HepG2 (cell line): ENCODE measurements around the gene SYNGR4. TPM values are rescaled to one million over a fixed set of nuclear protein-coding genes. Genes with fewer than 3 reads are reported as not detected.
A peak's percentile ranks its signal among the peaks of the same experiment; 100 is the strongest.

Experiments
- FOXK1 ChIP-seq: sonication (generic); formaldehyde crosslinking; IDR thresholded peaks from 2 replicates; pipeline ENCODE4 v1.4.0; 2020; ENCODE audit warnings: low read depth, missing genetic modification reagents, borderline replicate concordance
- JARID2 ChIP-seq: sonication (generic); formaldehyde crosslinking; IDR thresholded peaks from 2 replicates; pipeline ENCODE4 v1.8.1; 2023; ENCODE audit warnings: missing genetic modification reagents, inconsistent platforms; ENCODE audit not compliant: insufficient replicate concordance
- MXD4 ChIP-seq: IDR thresholded peaks from 2 replicates; pipeline ENCODE4 v1.6.1; 2016; ENCODE audit warnings: mild to moderate bottlenecking, missing biosample characterization, missing genetic modification reagents
- NCOA1 ChIP-seq: sonication (generic); formaldehyde crosslinking; IDR thresholded peaks from 2 replicates; pipeline ENCODE4 v1.9.0; 2021; ENCODE audit warnings: missing genetic modification reagents
- PHF20 ChIP-seq: sonication (generic); formaldehyde crosslinking; IDR thresholded peaks from 2 replicates; pipeline ENCODE4 v1.5.0; 2020; ENCODE audit warnings: mild to moderate bottlenecking, missing genetic modification reagents
- PRMT3 ChIP-seq: sonication (generic); formaldehyde crosslinking; IDR thresholded peaks from 2 replicates; pipeline ENCODE4 v1.8.1; 2022; ENCODE audit warnings: low read depth, mild to moderate bottlenecking, moderate library complexity, missing genetic modification reagents, borderline replicate concordance
- RAD51 ChIP-seq: fragments of 450-650 bp; IDR thresholded peaks from 2 replicates; pipeline ENCODE4 v1.6.1; 2016; ENCODE audit warnings: borderline replicate concordance
- SP4 ChIP-seq: sonication (generic); formaldehyde crosslinking; IDR thresholded peaks from 2 replicates; pipeline ENCODE4 v1.8.1; 2023; ENCODE audit warnings: mild to moderate bottlenecking, missing genetic modification reagents
- SP5 ChIP-seq: IDR thresholded peaks from 2 replicates; pipeline ENCODE4 v1.6.1; 2016; ENCODE audit warnings: low read depth, borderline replicate concordance
- ZFP36 ChIP-seq: fragments of 150-350 bp; IDR thresholded peaks from 2 replicates; pipeline ENCODE4 v1.6.1; 2018; ENCODE audit warnings: borderline replicate concordance, low read length, low read depth; ENCODE audit not compliant: partially characterized antibody
- ZFP36L2 ChIP-seq: sonication (generic); formaldehyde crosslinking; IDR thresholded peaks from 2 replicates; pipeline ENCODE4 v1.4.0; 2020; ENCODE audit warnings: missing genetic modification reagents
- ZNF20 ChIP-seq: sonication (generic); formaldehyde crosslinking; IDR thresholded peaks from 2 replicates; pipeline ENCODE4 v1.4.0; 2020; ENCODE audit warnings: mild to moderate bottlenecking, moderate library complexity, missing genetic modification reagents
- ZNF556 ChIP-seq: sonication (generic); formaldehyde crosslinking; IDR thresholded peaks from 2 replicates; pipeline ENCODE4 v1.4.0; 2020; ENCODE audit warnings: mild to moderate bottlenecking, missing genetic modification reagents, borderline replicate concordance
- ZNF629 ChIP-seq: sonication (generic); formaldehyde crosslinking; conservative IDR thresholded peaks from 2 replicates; pipeline ENCODE4 v1.5.0; 2020; ENCODE audit warnings: missing genetic modification reagents
- ZNF788 ChIP-seq: sonication (generic); formaldehyde crosslinking; IDR thresholded peaks from 2 replicates; pipeline ENCODE4 v1.5.0; 2020; ENCODE audit warnings: mild to moderate bottlenecking, missing genetic modification reagents, borderline replicate concordance
- ZNF790 ChIP-seq: sonication (generic); formaldehyde crosslinking; IDR thresholded peaks from 2 replicates; pipeline ENCODE4 v1.8.0; 2022; ENCODE audit warnings: missing genetic modification reagents, mild to moderate bottlenecking, borderline replicate concordance
- ZSCAN30 ChIP-seq: sonication (generic); formaldehyde crosslinking; IDR thresholded peaks from 2 replicates; pipeline ENCODE4 v1.5.0; 2020; ENCODE audit warnings: mild to moderate bottlenecking, missing genetic modification reagents
- polyA plus RNA-seq, 8 experiments: library from polyadenylated mRNA; depleted of rRNA in 3 of 8; stranded (reverse) in 7 of 8; unstranded in 1 of 8; fragments of >200 nt; fragmentation: Illumina TruSeq in 4 of 8; extraction: Trizol in 4 of 8; gene quantifications; 2 replicates each; pipeline versions ENCODE4 v1.2.1 to v1.2.3, GENCODE V29; 2011 to 2016; ENCODE audit warnings: low read depth in 4 of 8, missing spikeins in 1 of 8, mixed read lengths in 1 of 8; ENCODE audit not compliant: insufficient read depth in 1 of 8
- total RNA-seq, 5 experiments: library from RNA; depleted of rRNA; stranded (reverse); fragments of >200 nt; fragmentation: Illumina TruSeq; extraction: Trizol; gene quantifications; 2 replicates each; pipeline ENCODE4 v1.2.3, GENCODE V29; 2016; ENCODE audit warnings: low read depth in 1 of 5
- TF ChIP-seq, protein P1 (sequence below): IDR thresholded peaks from 2 replicates; pipeline ENCODE4 v1.6.1; 2016; ENCODE audit warnings: control low read depth
- TF ChIP-seq, protein P2 (sequence below): sonication (generic); formaldehyde crosslinking; conservative IDR thresholded peaks from 2 replicates; pipeline ENCODE4 v1.5.0; 2020; ENCODE audit warnings: missing genetic modification reagents
- TF ChIP-seq, protein P3 (sequence below): sonication (generic); formaldehyde crosslinking; IDR thresholded peaks from 2 replicates; pipeline ENCODE4 v1.8.0; 2022; ENCODE audit warnings: mild to moderate bottlenecking, missing genetic modification reagents, borderline replicate concordance
- TF ChIP-seq, protein P4 (sequence below): sonication (generic); formaldehyde crosslinking; IDR thresholded peaks from 2 replicates; pipeline ENCODE4 v1.4.0; 2020; ENCODE audit warnings: missing genetic modification reagents, borderline replicate concordance

SYNGR4 gene
- total and polyA plus RNA-seq, 2 of the 13 experiments (the other 11 are each of a cell fraction or from before 2014, with no cell fraction given), result not detected

DNA sequence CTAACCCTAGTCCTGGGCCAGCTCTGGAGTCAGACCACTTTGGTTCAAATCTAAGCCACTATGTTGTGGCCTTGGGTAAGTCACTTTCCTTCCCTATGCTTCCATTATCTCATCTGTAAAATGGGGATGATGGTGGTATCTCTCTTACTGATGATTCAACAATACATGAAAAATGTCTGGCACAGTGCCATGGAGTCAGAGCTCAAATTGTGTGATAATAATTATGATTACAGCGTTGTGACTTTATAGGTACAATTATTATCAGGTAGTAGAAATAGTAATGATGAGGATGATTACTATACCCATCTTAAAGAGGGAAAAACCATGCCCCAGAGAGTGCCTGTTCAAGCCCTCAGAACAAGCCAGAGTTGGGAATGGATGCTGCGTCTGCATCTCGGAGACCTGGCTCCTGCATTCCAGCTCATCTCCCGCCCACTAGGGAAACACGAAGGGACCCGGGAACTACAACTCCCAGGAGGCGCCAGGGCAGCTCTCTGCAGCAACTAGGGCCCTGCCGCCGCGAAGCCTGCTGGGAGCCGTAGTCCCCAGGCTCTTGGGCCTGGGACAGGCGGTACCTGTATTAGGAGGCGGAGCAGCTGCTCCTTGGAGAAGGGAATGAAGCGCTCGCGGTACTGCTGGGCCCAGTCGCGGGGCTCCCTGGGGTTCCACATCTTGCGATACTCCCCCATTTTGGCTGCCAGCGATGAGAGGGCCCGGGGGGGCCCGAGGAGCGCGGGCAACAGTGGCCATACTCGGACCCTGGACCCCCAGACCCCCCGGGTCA lies 1.3 kb upstream of the SYNGR4 start (continued):
- TF ChIP-seq, protein P1, sequence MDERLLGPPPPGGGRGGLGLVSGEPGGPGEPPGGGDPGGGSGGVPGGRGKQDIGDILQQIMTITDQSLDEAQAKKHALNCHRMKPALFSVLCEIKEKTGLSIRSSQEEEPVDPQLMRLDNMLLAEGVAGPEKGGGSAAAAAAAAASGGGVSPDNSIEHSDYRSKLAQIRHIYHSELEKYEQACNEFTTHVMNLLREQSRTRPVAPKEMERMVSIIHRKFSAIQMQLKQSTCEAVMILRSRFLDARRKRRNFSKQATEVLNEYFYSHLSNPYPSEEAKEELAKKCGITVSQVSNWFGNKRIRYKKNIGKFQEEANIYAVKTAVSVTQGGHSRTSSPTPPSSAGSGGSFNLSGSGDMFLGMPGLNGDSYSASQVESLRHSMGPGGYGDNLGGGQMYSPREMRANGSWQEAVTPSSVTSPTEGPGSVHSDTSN (CRISPR knock-in tag), result no peak
- TF ChIP-seq, protein P2, sequence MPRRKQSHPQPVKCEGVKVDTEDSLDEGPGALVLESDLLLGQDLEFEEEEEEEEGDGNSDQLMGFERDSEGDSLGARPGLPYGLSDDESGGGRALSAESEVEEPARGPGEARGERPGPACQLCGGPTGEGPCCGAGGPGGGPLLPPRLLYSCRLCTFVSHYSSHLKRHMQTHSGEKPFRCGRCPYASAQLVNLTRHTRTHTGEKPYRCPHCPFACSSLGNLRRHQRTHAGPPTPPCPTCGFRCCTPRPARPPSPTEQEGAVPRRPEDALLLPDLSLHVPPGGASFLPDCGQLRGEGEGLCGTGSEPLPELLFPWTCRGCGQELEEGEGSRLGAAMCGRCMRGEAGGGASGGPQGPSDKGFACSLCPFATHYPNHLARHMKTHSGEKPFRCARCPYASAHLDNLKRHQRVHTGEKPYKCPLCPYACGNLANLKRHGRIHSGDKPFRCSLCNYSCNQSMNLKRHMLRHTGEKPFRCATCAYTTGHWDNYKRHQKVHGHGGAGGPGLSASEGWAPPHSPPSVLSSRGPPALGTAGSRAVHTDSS (CRISPR knock-in tag), result no peak
- TF ChIP-seq SP5 (peak; percentile 82), SP4 (CRISPR knock-in tag) (0 out of 2 replicates have a peak, but pooled peaks have one; percentile 35), RAD51 (no peak), MXD4 (no peak), JARID2 (CRISPR knock-in tag) (no peak), ZNF556 (CRISPR knock-in tag) (no peak), ZNF20 (CRISPR knock-in tag) (0 out of 2 replicates have a peak, but pooled peaks have one; percentile 2), FOXK1 (CRISPR knock-in tag) (peak; percentile 30; the same call in 1 of the 2 replicates), PRMT3 (no peak), ZNF788 (CRISPR knock-in tag) (no peak), ZFP36 (no peak), PHF20 (no peak), ZNF790 (no peak), ZFP36L2 (CRISPR knock-in tag) (no peak), NCOA1 (no peak), ZNF629 (CRISPR knock-in tag) (no peak), ZSCAN30 (CRISPR knock-in tag) (no peak)
- TF ChIP-seq, protein P3, sequence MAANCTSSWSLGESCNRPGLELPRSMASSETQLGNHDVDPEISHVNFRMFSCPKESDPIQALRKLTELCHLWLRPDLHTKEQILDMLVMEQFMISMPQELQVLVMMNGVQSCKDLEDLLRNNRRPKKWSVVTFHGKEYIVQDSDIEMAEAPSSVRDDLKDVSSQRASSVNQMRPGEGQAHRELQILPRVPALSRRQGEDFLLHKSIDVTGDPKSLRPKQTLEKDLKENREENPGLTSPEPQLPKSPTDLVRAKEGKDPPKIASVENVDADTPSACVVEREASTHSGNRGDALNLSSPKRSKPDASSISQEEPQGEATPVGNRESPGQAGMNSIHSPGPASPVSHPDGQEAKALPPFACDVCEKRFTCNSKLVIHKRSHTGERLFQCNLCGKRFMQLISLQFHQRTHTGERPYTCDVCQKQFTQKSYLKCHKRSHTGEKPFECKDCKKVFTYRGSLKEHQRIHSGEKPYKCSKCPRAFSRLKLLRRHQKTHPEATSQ (CRISPR knock-in tag), result no peak
- TF ChIP-seq, protein P4, sequence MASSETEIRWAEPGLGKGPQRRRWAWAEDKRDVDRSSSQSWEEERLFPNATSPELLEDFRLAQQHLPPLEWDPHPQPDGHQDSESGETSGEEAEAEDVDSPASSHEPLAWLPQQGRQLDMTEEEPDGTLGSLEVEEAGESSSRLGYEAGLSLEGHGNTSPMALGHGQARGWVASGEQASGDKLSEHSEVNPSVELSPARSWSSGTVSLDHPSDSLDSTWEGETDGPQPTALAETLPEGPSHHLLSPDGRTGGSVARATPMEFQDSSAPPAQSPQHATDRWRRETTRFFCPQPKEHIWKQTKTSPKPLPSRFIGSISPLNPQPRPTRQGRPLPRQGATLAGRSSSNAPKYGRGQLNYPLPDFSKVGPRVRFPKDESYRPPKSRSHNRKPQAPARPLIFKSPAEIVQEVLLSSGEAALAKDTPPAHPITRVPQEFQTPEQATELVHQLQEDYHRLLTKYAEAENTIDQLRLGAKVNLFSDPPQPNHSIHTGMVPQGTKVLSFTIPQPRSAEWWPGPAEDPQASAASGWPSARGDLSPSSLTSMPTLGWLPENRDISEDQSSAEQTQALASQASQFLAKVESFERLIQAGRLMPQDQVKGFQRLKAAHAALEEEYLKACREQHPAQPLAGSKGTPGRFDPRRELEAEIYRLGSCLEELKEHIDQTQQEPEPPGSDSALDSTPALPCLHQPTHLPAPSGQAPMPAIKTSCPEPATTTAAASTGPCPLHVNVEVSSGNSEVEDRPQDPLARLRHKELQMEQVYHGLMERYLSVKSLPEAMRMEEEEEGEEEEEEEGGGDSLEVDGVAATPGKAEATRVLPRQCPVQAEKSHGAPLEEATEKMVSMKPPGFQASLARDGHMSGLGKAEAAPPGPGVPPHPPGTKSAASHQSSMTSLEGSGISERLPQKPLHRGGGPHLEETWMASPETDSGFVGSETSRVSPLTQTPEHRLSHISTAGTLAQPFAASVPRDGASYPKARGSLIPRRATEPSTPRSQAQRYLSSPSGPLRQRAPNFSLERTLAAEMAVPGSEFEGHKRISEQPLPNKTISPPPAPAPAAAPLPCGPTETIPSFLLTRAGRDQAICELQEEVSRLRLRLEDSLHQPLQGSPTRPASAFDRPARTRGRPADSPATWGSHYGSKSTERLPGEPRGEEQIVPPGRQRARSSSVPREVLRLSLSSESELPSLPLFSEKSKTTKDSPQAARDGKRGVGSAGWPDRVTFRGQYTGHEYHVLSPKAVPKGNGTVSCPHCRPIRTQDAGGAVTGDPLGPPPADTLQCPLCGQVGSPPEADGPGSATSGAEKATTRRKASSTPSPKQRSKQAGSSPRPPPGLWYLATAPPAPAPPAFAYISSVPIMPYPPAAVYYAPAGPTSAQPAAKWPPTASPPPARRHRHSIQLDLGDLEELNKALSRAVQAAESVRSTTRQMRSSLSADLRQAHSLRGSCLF (CRISPR knock-in tag), result no peak
